Tibial artery (tissue), 4 donors: ENCODE data around the gene GSG1L.

ENCODE experiments used
- DNase-seq, 2 donors: peaks; one replicate each; pipeline ENCODE4 v3.0.0-alpha.2; 2019
- H3K27ac ChIP-seq, 2 donors: fragments of 200-600 bp; sonication (generic) in 1 of 2; 1 replicate in 1 of 2; 2 replicates in 1 of 2; pipeline ENCODE4 v1.5.1; 2018 to 2019; ENCODE audit warnings: mild to moderate bottlenecking in 1 of 2
- H3K27me3 ChIP-seq, 2 donors: fragments of 200-600 bp; sonication (generic) in 1 of 2; one replicate each; pipeline versions ENCODE4 v1.5.1 to v1.6.0; 2016 to 2019
- H3K36me3 ChIP-seq, 3 donors: fragments of 200-600 bp; sonication (generic) in 2 of 3; one replicate each; pipeline ENCODE4 v1.5.1; 2016 to 2019; ENCODE audit warnings: mild to moderate bottlenecking in 2 of 3
- H3K4me1 ChIP-seq, 4 donors: fragments of 200-600 bp; sonication (generic) in 2 of 4; 1 replicate in 3 of 4; 2 replicates in 1 of 4; pipeline ENCODE4 v1.5.1; 2016 to 2019
- H3K4me3 ChIP-seq, 2 donors: fragments of 200-600 bp; sonication (generic) in 1 of 2; 1 replicate in 1 of 2; 2 replicates in 1 of 2; pipeline ENCODE4 v1.5.1; 2018 to 2019; ENCODE audit warnings: mild to moderate bottlenecking in 2 of 2
- H3K9me3 ChIP-seq, 3 donors: fragments of 200-600 bp; sonication (generic) in 1 of 3; one replicate each; pipeline ENCODE4 v1.5.1; 2016 to 2019
- CTCF ChIP-seq, 2 experiments: fragments of 200-600 bp in 1 of 2; fragments of 450-650 bp in 1 of 2; IDR thresholded peaks; one replicate each; pipeline ENCODE4 v1.5.1; 2017 to 2019; ENCODE audit warnings: antibody characterized with exemption in 2 of 2, mild to moderate bottlenecking in 1 of 2, moderate library complexity in 1 of 2
- intact Hi-C: fragments of 100-400 bp; cut with DNase I; formaldehyde crosslinking; loops from one replicate; pipeline ENCODE4 v1.15.0; 2023; ENCODE audit warnings: low total_unique reads

GSG1L gene

GRCh38 chr16:28086186-28087139, 22.9 kb upstream of the GSG1L start:
- no peaks in the 10 kb centered on the region for H3K27me3 ChIP-seq
- H3K36me3 ChIP-seq, result no peaks in the 10 kb centered on the region
- intact Hi-C loops, result no loop called here
- no peak overlapping the region for H3K27ac ChIP-seq
- no peaks in the 10 kb centered on the region for H3K9me3 ChIP-seq
- no peak for DNase-seq
- no peak for TF ChIP-seq CTCF (IDR thresholded peaks at IDR 0.05)
- H3K4me1 ChIP-seq, result no peaks in the 10 kb centered on the region
- H3K4me3 ChIP-seq, result no peak overlapping the region

GRCh38 chr16:28085389-28086171, 22.1 kb upstream of the GSG1L start:
- no peak for TF ChIP-seq CTCF (IDR thresholded peaks at IDR 0.05)
- no peaks in the 10 kb centered on the region for H3K4me1 ChIP-seq
- no peaks in the 10 kb centered on the region for H3K36me3 ChIP-seq
- H3K27me3 ChIP-seq, result no peaks in the 10 kb centered on the region
- intact Hi-C loops, result no loop called here
- DNase-seq, result no peak
- no peak overlapping the region for H3K4me3 ChIP-seq
- H3K27ac ChIP-seq, result no peak overlapping the region
- no peaks in the 10 kb centered on the region for H3K9me3 ChIP-seq

- Histone ChIP-seq H3K4me3 (no peak overlapping the region), H3K9me3 (no peaks in the 10 kb centered on the region), H3K27ac (no peak overlapping the region), H3K27me3 (no peaks in the 10 kb centered on the region), H3K36me3 (no peaks in the 10 kb centered on the region), H3K4me1 (no peaks in the 10 kb centered on the region)
- no peak for TF ChIP-seq CTCF (IDR thresholded peaks at IDR 0.05)
- DNase-seq, result no peak
- intact Hi-C loops, result no loop called here
Measured at GRCh38 chr16:28084209-28084608, 20.7 kb upstream of the GSG1L start.

GRCh38 chr16:28082624-28083023, 19.1 kb upstream of the GSG1L start:
- H3K27me3 ChIP-seq, result no peaks in the 10 kb centered on the region
- no peak for DNase-seq
- H3K9me3 ChIP-seq, result no peaks in the 10 kb centered on the region
- H3K36me3 ChIP-seq, result no peaks in the 10 kb centered on the region
- intact Hi-C loops, result no loop called here
- no peaks in the 10 kb centered on the region for H3K4me1 ChIP-seq
- no peak for TF ChIP-seq CTCF (IDR thresholded peaks at IDR 0.05)
- no peak overlapping the region for H3K4me3 ChIP-seq
- H3K27ac ChIP-seq, result no peak overlapping the region

GRCh38 chr16:28081391-28081968, 18.0 kb upstream of the GSG1L start:
- no peaks in the 10 kb centered on the region for H3K4me1 ChIP-seq
- H3K4me3 ChIP-seq, result no peak overlapping the region
- no peak overlapping the region for H3K27ac ChIP-seq
- no peaks in the 10 kb centered on the region for H3K27me3 ChIP-seq
- no peak for TF ChIP-seq CTCF (IDR thresholded peaks at IDR 0.05)
- intact Hi-C loops, result no loop called here
- no peaks in the 10 kb centered on the region for H3K9me3 ChIP-seq
- DNase-seq, result no peak
- H3K36me3 ChIP-seq, result no peaks in the 10 kb centered on the region
